Activated naive CD4-positive, alpha-beta T cell treated with anti-CD3 and anti-CD28 coated beads, Interleukin-2, amount 50 U/mL, for 72 hours (primary cell): ENCODE results near the gene DLG2. TPM values are rescaled to one million over a fixed set of nuclear protein-coding genes. Genes with fewer than 3 reads are reported as not detected.

Experiments
- ATAC-seq, 2 donors: fragments of 150-1000 bp; cut with Tn5 transposase; 2 replicates each; pipeline ENCODE4 v1.10.0; 2021; ENCODE audit warnings: mild to moderate bottlenecking in 2 of 2, moderate library complexity in 2 of 2
- DNase-seq, 2 donors: peaks; one replicate each; pipeline ENCODE4 v3.0.0; 2021 to 2022; ENCODE audit warnings: low spot score in 2 of 2
- H3K27ac Mint-ChIP-seq, 2 donors: one replicate each; pipeline ENCODE4 v1.8.0; 2022; ENCODE audit warnings: mild to moderate bottlenecking in 2 of 2, mixed read lengths in 2 of 2
- H3K36me3 Mint-ChIP-seq, 2 donors: one replicate each; pipeline ENCODE4 v1.8.0; 2022; ENCODE audit warnings: mixed read lengths in 2 of 2
- H3K9me3 Mint-ChIP-seq, 2 donors: one replicate each; pipeline ENCODE4 v1.8.0; 2022; ENCODE audit warnings: mixed read lengths in 2 of 2
- total RNA-seq, 2 donors: library from RNA; stranded (reverse); gene quantifications; one replicate each; pipeline ENCODE4 v1.2.3, GENCODE V29; 2022

The DLG2 gene
- total RNA-seq, 2 donors from 2014 or later: 4.2 to 5.4 TPM

GRCh38 chr11:83689144-83689780 lies 1937.9 kb downstream of the DLG2 start:
- Mint-ChIP-seq H3K27ac (no peak overlapping the region), H3K36me3 (no peaks in the 10 kb centered on the region)
- DNase-seq: no peak

GRCh38 chr11:83687787-83688186 lies 1939.4 kb downstream of the DLG2 start:
- ATAC-seq: no peak
- no peak for DNase-seq
- Mint-ChIP-seq H3K27ac (no peak overlapping the region), H3K36me3 (no peaks in the 10 kb centered on the region), H3K9me3 (peaks cover 3 to 9% of the 10 kb centered on the region in 2 donors)

More at GRCh38 chr11:83689144-83689780, 1937.9 kb downstream of the DLG2 start:
- peaks cover 3 to 9% of the 10 kb centered on the region in 2 donors for H3K9me3 Mint-ChIP-seq
- no peak for ATAC-seq

- DNase-seq (no peak), ATAC-seq (no peak)
- H3K36me3 Mint-ChIP-seq: no peaks in the 10 kb centered on the region
- H3K27ac Mint-ChIP-seq: no peak overlapping the region
- peaks cover 3 to 9% of the 10 kb centered on the region in 2 donors for H3K9me3 Mint-ChIP-seq
These were observed 1941.4 kb downstream of the DLG2 start for GRCh38 chr11:83685730-83686129.

- peaks cover 3 to 9% of the 10 kb centered on the region in 2 donors for H3K9me3 Mint-ChIP-seq
- ATAC-seq: no peak
- DNase-seq: no peak
These were observed 1943.1 kb downstream of the DLG2 start for GRCh38 chr11:83684071-83684470.

GRCh38 chr11:83682611-83682973 lies 1944.6 kb downstream of the DLG2 start:
- H3K9me3 Mint-ChIP-seq: peaks cover 3 to 9% of the 10 kb centered on the region in 2 donors
- H3K36me3 Mint-ChIP-seq: no peaks in the 10 kb centered on the region
- H3K27ac Mint-ChIP-seq: no peak overlapping the region
- DNase-seq (no peak), ATAC-seq (no peak)

More at GRCh38 chr11:83684071-83684470, 1943.1 kb downstream of the DLG2 start:
- H3K36me3 Mint-ChIP-seq: no peaks in the 10 kb centered on the region
- H3K27ac Mint-ChIP-seq: no peak overlapping the region

GRCh38 chr11:83681906-83682610 lies 1945.1 kb downstream of the DLG2 start:
- Mint-ChIP-seq H3K36me3 (no peaks in the 10 kb centered on the region), H3K27ac (no peak overlapping the region), H3K9me3 (peaks cover 3 to 9% of the 10 kb centered on the region in 2 donors)
- DNase-seq (no peak), ATAC-seq (no peak)

GRCh38 chr11:83681031-83681781 lies 1945.9 kb downstream of the DLG2 start:
- H3K36me3 Mint-ChIP-seq: no peaks in the 10 kb centered on the region
- peaks cover 3 to 9% of the 10 kb centered on the region in 2 donors for H3K9me3 Mint-ChIP-seq
- no peak overlapping the region for H3K27ac Mint-ChIP-seq
- no peak for DNase-seq
- ATAC-seq: no peak

GRCh38 chr11:83680321-83680720 lies 1946.8 kb downstream of the DLG2 start:
- no peak for ATAC-seq
- Mint-ChIP-seq H3K27ac (no peak overlapping the region), H3K9me3 (peaks cover 0 to under 1% of the 10 kb centered on the region in 2 donors), H3K36me3 (no peaks in the 10 kb centered on the region)
- DNase-seq: no peak

GRCh38 chr11:83678831-83679584 lies 1948.1 kb downstream of the DLG2 start:
- Mint-ChIP-seq H3K27ac (no peak overlapping the region), H3K36me3 (no peaks in the 10 kb centered on the region), H3K9me3 (no peaks in the 10 kb centered on the region)
- no peak for DNase-seq
- no peak for ATAC-seq

- DNase-seq: no peak
- no peaks in the 10 kb centered on the region for H3K9me3 Mint-ChIP-seq
- ATAC-seq: no peak
- H3K27ac Mint-ChIP-seq: no peak overlapping the region
- no peaks in the 10 kb centered on the region for H3K36me3 Mint-ChIP-seq
These were observed 1949.4 kb downstream of the DLG2 start for GRCh38 chr11:83677730-83678129.

- no peak for ATAC-seq
- Mint-ChIP-seq H3K27ac (no peak overlapping the region), H3K9me3 (no peaks in the 10 kb centered on the region), H3K36me3 (no peaks in the 10 kb centered on the region)
- DNase-seq: no peak
These were observed 1951.0 kb downstream of the DLG2 start for GRCh38 chr11:83676056-83676601.

- DNase-seq: no peak
- Mint-ChIP-seq H3K36me3 (no peaks in the 10 kb centered on the region), H3K27ac (no peak overlapping the region), H3K9me3 (no peaks in the 10 kb centered on the region)
- ATAC-seq: no peak
These were observed 1952.8 kb downstream of the DLG2 start for GRCh38 chr11:83674102-83674896.

- Mint-ChIP-seq H3K36me3 (no peaks in the 10 kb centered on the region), H3K27ac (no peak overlapping the region), H3K9me3 (no peaks in the 10 kb centered on the region)
- DNase-seq (no peak), ATAC-seq (no peak)
These were observed 1955.9 kb downstream of the DLG2 start for GRCh38 chr11:83671289-83671688.

GRCh38 chr11:83666149-83666548 lies 1961.0 kb downstream of the DLG2 start:
- Mint-ChIP-seq H3K36me3 (no peaks in the 10 kb centered on the region), H3K27ac (no peak overlapping the region), H3K9me3 (no peaks in the 10 kb centered on the region)
- ATAC-seq: no peak
- no peak for DNase-seq

- no peaks in the 10 kb centered on the region for H3K9me3 Mint-ChIP-seq
These were observed 1963.2 kb downstream of the DLG2 start for GRCh38 chr11:83663988-83664387.

GRCh38 chr11:83663446-83663845 lies 1963.7 kb downstream of the DLG2 start:
- Mint-ChIP-seq H3K27ac (no peak overlapping the region), H3K36me3 (no peaks in the 10 kb centered on the region), H3K9me3 (no peaks in the 10 kb centered on the region)
- ATAC-seq: no peak
- no peak for DNase-seq

More at GRCh38 chr11:83663988-83664387, 1963.2 kb downstream of the DLG2 start:
- Mint-ChIP-seq H3K36me3 (no peaks in the 10 kb centered on the region), H3K27ac (no peak overlapping the region)
- DNase-seq (no peak), ATAC-seq (no peak)
